Ectodermal cell (in vitro differentiated cells): ENCODE results near the gene PRAF2.
A peak's percentile ranks its signal among the peaks of the same experiment; 100 is the strongest.

ENCODE experiments used
- H3K27ac ChIP-seq: 2 replicates; pipeline ENCODE4 v1.7.0; 2013; ENCODE audit warnings: mild to moderate bottlenecking, low read depth, low read length; ENCODE audit not compliant: insufficient read depth, poor library complexity, severe bottlenecking
- H3K27me3 ChIP-seq: 2 replicates; pipeline ENCODE4 v1.7.0; 2013; ENCODE audit warnings: mild to moderate bottlenecking, low read length; ENCODE audit not compliant: insufficient read depth, control insufficient read depth, poor library complexity, severe bottlenecking
- H3K36me3 ChIP-seq: one replicate; pipeline ENCODE4 v1.7.0; 2013; ENCODE audit warnings: low read length; ENCODE audit not compliant: control insufficient read depth, insufficient read depth
- H3K4me1 ChIP-seq: one replicate; pipeline ENCODE4 v1.7.0; 2013; ENCODE audit warnings: low read length; ENCODE audit not compliant: control insufficient read depth, insufficient read depth
- H3K4me3 ChIP-seq: 2 replicates; pipeline ENCODE4 v1.7.0; 2013; ENCODE audit warnings: low read depth, low read length, control low read depth; ENCODE audit not compliant: insufficient read depth
- H3K9me3 ChIP-seq: 2 replicates; pipeline ENCODE4 v1.7.0; 2013; ENCODE audit warnings: mild to moderate bottlenecking, low read length, moderate library complexity; ENCODE audit not compliant: control insufficient read depth
- WGBS, 2 experiments: methylation state at CpG; one replicate each; pipeline ENCODE4 v1.1.7; 2013; ENCODE audit warnings: missing lambda C conversion rate in 2 of 2; 5-methylcytosine and 5-hydroxymethylcytosine counted together

Gene PRAF2

GRCh38 chrX:49075347-49075746 is 1.5 kb upstream of the PRAF2 start:
- WGBS, 2 experiments = 93 to 95% methylated on average over 12 to 13 of the region's 13 CpGs
- no peaks in the 10 kb centered on the region for H3K27me3 ChIP-seq
- no peaks in the 10 kb centered on the region for H3K36me3 ChIP-seq
- H3K27ac ChIP-seq = no peak overlapping the region
- no peaks in the 10 kb centered on the region for H3K4me1 ChIP-seq
- no peaks in the 10 kb centered on the region for H3K9me3 ChIP-seq
- no peak overlapping the region for H3K4me3 ChIP-seq

GRCh38 chrX:49072712-49073095 is 1.1 kb downstream of the PRAF2 start:
- Histone ChIP-seq H3K36me3 (no peaks in the 10 kb centered on the region), H3K9me3 (no peaks in the 10 kb centered on the region), H3K4me3 (peak overlapping the region; percentile 77), H3K27ac (no peak overlapping the region), H3K27me3 (no peaks in the 10 kb centered on the region), H3K4me1 (no peaks in the 10 kb centered on the region)
- WGBS, 2 experiments = 67 to 73% methylated on average over 10 of the region's 10 CpGs

- H3K27ac ChIP-seq = no peak overlapping the region
- WGBS, 2 experiments = 83 to 89% methylated on average over 63 of the region's 63 CpGs
- H3K36me3 ChIP-seq = no peaks in the 10 kb centered on the region
- no peaks in the 10 kb centered on the region for H3K4me1 ChIP-seq
- H3K4me3 ChIP-seq = no peak overlapping the region
- no peaks in the 10 kb centered on the region for H3K27me3 ChIP-seq
- no peaks in the 10 kb centered on the region for H3K9me3 ChIP-seq
Observed at GRCh38 chrX:49071877-49072711, 1.7 kb downstream of the PRAF2 start.

- H3K9me3 ChIP-seq = no peaks in the 10 kb centered on the region
- WGBS, 2 experiments = 92 to 96% methylated on average over 4 of the region's 4 CpGs
- H3K4me3 ChIP-seq = no peak overlapping the region
- no peak overlapping the region for H3K27ac ChIP-seq
- H3K36me3 ChIP-seq = no peaks in the 10 kb centered on the region
- no peaks in the 10 kb centered on the region for H3K4me1 ChIP-seq
- no peaks in the 10 kb centered on the region for H3K27me3 ChIP-seq
Observed at GRCh38 chrX:49070988-49071387, 2.8 kb downstream of the PRAF2 start.

GRCh38 chrX:49069038-49069437 is 4.8 kb downstream of the PRAF2 start:
- Histone ChIP-seq H3K36me3 (no peaks in the 10 kb centered on the region), H3K27me3 (no peaks in the 10 kb centered on the region), H3K9me3 (no peaks in the 10 kb centered on the region), H3K4me3 (no peak overlapping the region), H3K4me1 (no peaks in the 10 kb centered on the region), H3K27ac (no peak overlapping the region)
- WGBS, 2 experiments = 92 to 96% methylated on average over 11 of the region's 11 CpGs

- WGBS, 2 experiments = 93 to 96% methylated on average over 41 of the region's 41 CpGs
- H3K4me3 ChIP-seq = no peak overlapping the region
- no peaks in the 10 kb centered on the region for H3K36me3 ChIP-seq
- H3K27ac ChIP-seq = no peak overlapping the region
- no peaks in the 10 kb centered on the region for H3K27me3 ChIP-seq
- no peaks in the 10 kb centered on the region for H3K9me3 ChIP-seq
- no peaks in the 10 kb centered on the region for H3K4me1 ChIP-seq
Observed at GRCh38 chrX:49067285-49068120, 6.3 kb downstream of the PRAF2 start.

GRCh38 chrX:49066690-49067089 is 7.1 kb downstream of the PRAF2 start:
- WGBS, 2 experiments = 73 to 79% methylated on average over 7 to 8 of the region's 9 CpGs
- Histone ChIP-seq H3K4me1 (no peaks in the 10 kb centered on the region), H3K36me3 (no peaks in the 10 kb centered on the region), H3K9me3 (no peaks in the 10 kb centered on the region), H3K4me3 (no peak overlapping the region), H3K27me3 (no peaks in the 10 kb centered on the region), H3K27ac (no peak overlapping the region)

- no peak overlapping the region for H3K27ac ChIP-seq
- WGBS, 2 experiments = 92 to 93% methylated on average over 1 to 2 of the region's 2 CpGs
- H3K4me1 ChIP-seq = no peaks in the 10 kb centered on the region
- no peak overlapping the region for H3K4me3 ChIP-seq
- no peaks in the 10 kb centered on the region for H3K36me3 ChIP-seq
- no peaks in the 10 kb centered on the region for H3K9me3 ChIP-seq
- H3K27me3 ChIP-seq = no peaks in the 10 kb centered on the region
Observed at GRCh38 chrX:49066278-49066677, 7.5 kb downstream of the PRAF2 start.

GRCh38 chrX:49064735-49065134 is 9.1 kb downstream of the PRAF2 start:
- no peak overlapping the region for H3K27ac ChIP-seq
- WGBS, 2 experiments = 92 to 94% methylated on average over 8 of the region's 8 CpGs
- no peak overlapping the region for H3K4me3 ChIP-seq
- H3K9me3 ChIP-seq = no peaks in the 10 kb centered on the region
- H3K27me3 ChIP-seq = no peaks in the 10 kb centered on the region
- H3K36me3 ChIP-seq = no peaks in the 10 kb centered on the region
- H3K4me1 ChIP-seq = no peaks in the 10 kb centered on the region

GRCh38 chrX:49064303-49064702 is 9.5 kb downstream of the PRAF2 start:
- Histone ChIP-seq H3K9me3 (no peaks in the 10 kb centered on the region), H3K4me1 (no peaks in the 10 kb centered on the region), H3K27ac (no peak overlapping the region), H3K27me3 (no peaks in the 10 kb centered on the region), H3K36me3 (no peaks in the 10 kb centered on the region), H3K4me3 (no peak overlapping the region)
- WGBS, 2 experiments = 93 to 96% methylated on average over 20 of the region's 20 CpGs
